ENCODE measurements around the gene LRRC4C. TPM values are rescaled to one million over a fixed set of nuclear protein-coding genes. Genes with fewer than 3 reads are reported as not detected.

Gene LRRC4C
- polyA plus RNA-seq, 1 donor = 3.9 TPM

GRCh38 chr11:41458641-41459040, 811 bp downstream of the LRRC4C start:
- Histone ChIP-seq H3K36me3 (ENCODE audit: control insufficient read depth, insufficient read depth, low read length) (no peaks in the 10 kb centered on the region), H3K4me1 (ENCODE audit: control insufficient read depth, insufficient read depth, low read length) (no peaks in the 10 kb centered on the region), H3K9me3 (ENCODE audit: control insufficient read depth, low read depth, low read length) (no peaks in the 10 kb centered on the region), H3K27me3 (ENCODE audit: control insufficient read depth, insufficient read depth, low read length) (peaks cover 38% of the 10 kb centered on the region), H3K27ac (ENCODE audit: low read length) (no peak overlapping the region), H3K4me3 (ENCODE audit: low read length) (no peak overlapping the region)
- DNase-seq = no peak
- WGBS (ENCODE audit: insufficient coverage, low lambda C conversion rate) = no CpG with 5 or more reads among the region's 7 CpGs

DNA sequence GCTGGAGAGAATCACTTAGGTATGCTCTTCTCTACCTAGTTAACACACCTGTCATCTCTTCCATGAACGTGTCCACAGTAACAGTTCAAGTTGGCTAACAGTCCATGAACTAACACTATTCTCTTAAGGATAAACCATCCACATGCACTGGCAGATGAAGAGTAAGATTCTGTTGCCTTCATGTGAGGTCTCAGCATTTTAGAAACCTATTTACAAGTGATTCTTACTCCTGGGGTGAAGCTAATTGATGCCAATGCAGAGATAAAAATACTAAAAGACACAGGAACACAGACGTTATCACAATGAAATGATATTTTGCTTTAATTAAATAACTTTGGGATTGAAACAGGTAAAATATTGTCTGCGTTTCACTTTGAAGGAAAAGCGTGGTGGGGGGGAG, 1.3 kb downstream of the LRRC4C start:
- H3K9me3 ChIP-seq (ENCODE audit: control insufficient read depth, low read depth, low read length) = no peaks in the 10 kb centered on the region
- H3K4me1 ChIP-seq (ENCODE audit: control insufficient read depth, insufficient read depth, low read length) = no peaks in the 10 kb centered on the region
- DNase-seq = no peak
- no CpG with 5 or more reads among the region's 4 CpGs for WGBS (ENCODE audit: insufficient coverage, low lambda C conversion rate)
- no peaks in the 10 kb centered on the region for H3K36me3 ChIP-seq (ENCODE audit: control insufficient read depth, insufficient read depth, low read length)
- peaks cover 38% of the 10 kb centered on the region for H3K27me3 ChIP-seq (ENCODE audit: control insufficient read depth, insufficient read depth, low read length)
- no peak overlapping the region for H3K4me3 ChIP-seq (ENCODE audit: low read length)
- no peak overlapping the region for H3K27ac ChIP-seq (ENCODE audit: low read length)

GRCh38 chr11:41457216-41458014, 2.0 kb downstream of the LRRC4C start:
- no peak for DNase-seq
- no peaks in the 10 kb centered on the region for H3K4me1 ChIP-seq (ENCODE audit: control insufficient read depth, insufficient read depth, low read length)
- no peak overlapping the region for H3K27ac ChIP-seq (ENCODE audit: low read length)
- H3K27me3 ChIP-seq (ENCODE audit: control insufficient read depth, insufficient read depth, low read length) = peaks cover 38% of the 10 kb centered on the region
- 17% methylated on average over 1 of the region's 3 CpGs for WGBS (ENCODE audit: insufficient coverage, low lambda C conversion rate)
- H3K9me3 ChIP-seq (ENCODE audit: control insufficient read depth, low read depth, low read length) = no peaks in the 10 kb centered on the region
- no peak overlapping the region for H3K4me3 ChIP-seq (ENCODE audit: low read length)
- H3K36me3 ChIP-seq (ENCODE audit: control insufficient read depth, insufficient read depth, low read length) = no peaks in the 10 kb centered on the region

- Histone ChIP-seq H3K27me3 (ENCODE audit: control insufficient read depth, insufficient read depth, low read length) (peaks cover 38% of the 10 kb centered on the region), H3K4me3 (ENCODE audit: low read length) (no peak overlapping the region), H3K9me3 (ENCODE audit: control insufficient read depth, low read depth, low read length) (no peaks in the 10 kb centered on the region), H3K4me1 (ENCODE audit: control insufficient read depth, insufficient read depth, low read length) (no peaks in the 10 kb centered on the region), H3K36me3 (ENCODE audit: control insufficient read depth, insufficient read depth, low read length) (no peaks in the 10 kb centered on the region), H3K27ac (ENCODE audit: low read length) (no peak overlapping the region)
- DNase-seq = no peak
- no CpG with 5 or more reads among the region's 1 CpG for WGBS (ENCODE audit: insufficient coverage, low lambda C conversion rate)
These were observed 3.2 kb downstream of the LRRC4C start for GRCh38 chr11:41456269-41456668.

DNA sequence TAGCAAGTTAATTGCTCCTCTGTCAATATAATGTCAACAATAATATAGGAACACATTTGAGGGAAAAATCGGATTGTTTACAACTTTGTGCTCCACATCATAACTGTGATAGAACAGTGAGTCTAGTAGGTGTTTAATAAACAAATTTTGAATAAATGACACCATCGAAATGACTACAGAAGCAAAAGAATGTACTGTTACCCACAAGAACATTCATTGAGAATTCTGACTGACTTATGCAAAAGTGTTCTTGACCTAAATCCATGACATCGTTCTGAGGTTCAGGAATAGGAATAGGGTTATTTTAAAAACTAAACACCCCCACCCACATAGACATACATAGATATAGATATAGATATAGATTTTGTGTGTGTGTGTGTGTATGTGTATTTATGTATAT, 8.4 kb downstream of the LRRC4C start:
- no peak for DNase-seq
- H3K27ac ChIP-seq (ENCODE audit: low read length) = no peak overlapping the region
- H3K4me1 ChIP-seq (ENCODE audit: control insufficient read depth, insufficient read depth, low read length) = no peaks in the 10 kb centered on the region
- H3K36me3 ChIP-seq (ENCODE audit: control insufficient read depth, insufficient read depth, low read length) = no peaks in the 10 kb centered on the region
- no peak overlapping the region for H3K4me3 ChIP-seq (ENCODE audit: low read length)
- peaks cover 5% of the 10 kb centered on the region for H3K27me3 ChIP-seq (ENCODE audit: control insufficient read depth, insufficient read depth, low read length)
- H3K9me3 ChIP-seq (ENCODE audit: control insufficient read depth, low read depth, low read length) = no peaks in the 10 kb centered on the region
- 64% methylated on average over 2 of the region's 3 CpGs for WGBS (ENCODE audit: insufficient coverage, low lambda C conversion rate)

GRCh38 chr11:41449483-41450050, 9.9 kb downstream of the LRRC4C start:
- Histone ChIP-seq H3K36me3 (ENCODE audit: control insufficient read depth, insufficient read depth, low read length) (no peaks in the 10 kb centered on the region), H3K9me3 (ENCODE audit: control insufficient read depth, low read depth, low read length) (no peaks in the 10 kb centered on the region), H3K4me3 (ENCODE audit: low read length) (no peak overlapping the region), H3K4me1 (ENCODE audit: control insufficient read depth, insufficient read depth, low read length) (no peaks in the 10 kb centered on the region), H3K27ac (ENCODE audit: low read length) (no peak overlapping the region), H3K27me3 (ENCODE audit: control insufficient read depth, insufficient read depth, low read length) (peaks cover 3% of the 10 kb centered on the region)
- no peak for DNase-seq
- WGBS (ENCODE audit: insufficient coverage, low lambda C conversion rate) = no CpG with 5 or more reads among the region's 2 CpGs

DNA sequence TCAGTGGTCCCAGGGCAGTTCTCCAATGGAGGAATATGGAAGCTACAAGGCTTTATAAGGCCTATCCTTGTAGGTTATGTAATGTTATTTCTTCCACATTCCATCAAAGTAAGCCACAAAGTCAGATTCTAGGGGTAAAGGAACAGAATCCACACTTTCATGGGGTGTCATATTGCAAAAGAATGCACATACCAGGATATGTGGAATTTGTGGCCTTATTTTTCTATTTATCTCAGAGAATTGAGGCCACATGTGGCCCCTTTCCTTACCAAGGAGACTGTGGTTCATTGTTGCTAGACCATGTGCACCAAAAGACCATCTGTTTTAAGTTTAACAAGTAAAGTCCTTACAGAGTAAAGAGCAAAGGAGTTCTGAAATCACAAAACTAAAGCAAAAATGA, 12.9 kb downstream of the LRRC4C start:
- Histone ChIP-seq H3K27me3 (ENCODE audit: control insufficient read depth, insufficient read depth, low read length) (peaks cover 3% of the 10 kb centered on the region), H3K4me3 (ENCODE audit: low read length) (no peak overlapping the region), H3K9me3 (ENCODE audit: control insufficient read depth, low read depth, low read length) (no peaks in the 10 kb centered on the region), H3K36me3 (ENCODE audit: control insufficient read depth, insufficient read depth, low read length) (no peaks in the 10 kb centered on the region), H3K4me1 (ENCODE audit: control insufficient read depth, insufficient read depth, low read length) (no peaks in the 10 kb centered on the region), H3K27ac (ENCODE audit: low read length) (no peak overlapping the region)
- DNase-seq = no peak

DNA sequence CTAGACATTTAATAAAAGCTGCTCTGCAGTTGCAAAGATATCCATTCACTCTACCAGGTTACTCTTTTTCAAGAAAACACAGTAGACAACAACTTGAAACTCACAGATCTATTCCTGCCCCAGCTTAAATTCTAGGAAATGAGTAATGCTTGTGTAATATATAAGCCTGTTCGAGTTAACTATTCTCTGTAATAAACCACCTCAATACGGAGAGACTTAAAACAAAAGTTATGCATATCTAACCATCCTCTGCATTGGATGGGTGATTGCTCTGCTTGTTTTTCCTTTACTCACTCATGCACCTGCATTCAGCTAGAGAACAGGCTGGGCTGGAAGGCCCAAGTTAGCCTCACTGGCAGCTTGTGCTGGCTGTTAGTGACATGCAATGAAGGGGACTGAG, 13.3 kb downstream of the LRRC4C start:
- peaks cover 4% of the 10 kb centered on the region for H3K27me3 ChIP-seq (ENCODE audit: control insufficient read depth, insufficient read depth, low read length)
- WGBS (ENCODE audit: insufficient coverage, low lambda C conversion rate) = no CpG with 5 or more reads among the region's 2 CpGs

GRCh38 chr11:41437006-41437490, 22.4 kb downstream of the LRRC4C start:
- peaks cover 2% of the 10 kb centered on the region for H3K9me3 ChIP-seq (ENCODE audit: control insufficient read depth, low read depth, low read length)
- no peak overlapping the region for H3K4me3 ChIP-seq (ENCODE audit: low read length)
- no peaks in the 10 kb centered on the region for H3K36me3 ChIP-seq (ENCODE audit: control insufficient read depth, insufficient read depth, low read length)
- no peak overlapping the region for H3K27ac ChIP-seq (ENCODE audit: low read length)
- H3K27me3 ChIP-seq (ENCODE audit: control insufficient read depth, insufficient read depth, low read length) = peaks cover 15% of the 10 kb centered on the region
- peak; percentile 19 to 73 for DNase-seq
- no peaks in the 10 kb centered on the region for H3K4me1 ChIP-seq (ENCODE audit: control insufficient read depth, insufficient read depth, low read length)
- WGBS (ENCODE audit: insufficient coverage, low lambda C conversion rate) = 29% methylated on average over 1 of the region's 9 CpGs

More for the DNA sequence above, 13.3 kb downstream of the LRRC4C start:
- Histone ChIP-seq H3K36me3 (ENCODE audit: control insufficient read depth, insufficient read depth, low read length) (no peaks in the 10 kb centered on the region), H3K4me3 (ENCODE audit: low read length) (no peak overlapping the region), H3K4me1 (ENCODE audit: control insufficient read depth, insufficient read depth, low read length) (no peaks in the 10 kb centered on the region), H3K9me3 (ENCODE audit: control insufficient read depth, low read depth, low read length) (no peaks in the 10 kb centered on the region), H3K27ac (ENCODE audit: low read length) (no peak overlapping the region)
- no peak for DNase-seq

DNA sequence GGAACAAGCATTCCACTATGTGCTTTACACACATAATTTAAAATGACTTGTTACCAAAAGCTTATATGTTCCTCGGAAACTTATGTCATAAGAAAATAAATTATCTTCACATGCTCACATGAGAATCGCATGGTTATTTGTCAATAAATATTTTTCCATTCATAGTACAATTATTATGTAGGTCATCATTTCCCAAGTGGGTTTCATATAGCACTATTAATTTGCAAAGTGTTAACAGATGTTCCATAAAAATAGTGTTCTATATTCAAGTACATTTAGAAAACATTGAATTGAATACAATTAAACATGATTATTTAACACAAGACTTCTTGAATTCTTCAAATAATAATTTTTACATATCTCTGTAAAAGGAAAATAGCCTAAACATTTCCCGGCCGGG, 23.9 kb downstream of the LRRC4C start:
- H3K9me3 ChIP-seq (ENCODE audit: control insufficient read depth, low read depth, low read length) = peaks cover 2% of the 10 kb centered on the region
- no peak overlapping the region for H3K27ac ChIP-seq (ENCODE audit: low read length)
- no peaks in the 10 kb centered on the region for H3K36me3 ChIP-seq (ENCODE audit: control insufficient read depth, insufficient read depth, low read length)
- DNase-seq = no peak
- no peaks in the 10 kb centered on the region for H3K4me1 ChIP-seq (ENCODE audit: control insufficient read depth, insufficient read depth, low read length)
- WGBS (ENCODE audit: insufficient coverage, low lambda C conversion rate) = 100% methylated on average over 2 of the region's 4 CpGs
- no peak overlapping the region for H3K4me3 ChIP-seq (ENCODE audit: low read length)
- peaks cover 16% of the 10 kb centered on the region for H3K27me3 ChIP-seq (ENCODE audit: control insufficient read depth, insufficient read depth, low read length)

- 67% methylated on average over 1 of the region's 5 CpGs for WGBS (ENCODE audit: insufficient coverage, low lambda C conversion rate)
- no peaks in the 10 kb centered on the region for H3K36me3 ChIP-seq (ENCODE audit: control insufficient read depth, insufficient read depth, low read length)
- no peak overlapping the region for H3K4me3 ChIP-seq (ENCODE audit: low read length)
- no peaks in the 10 kb centered on the region for H3K9me3 ChIP-seq (ENCODE audit: control insufficient read depth, low read depth, low read length)
- H3K27ac ChIP-seq (ENCODE audit: low read length) = no peak overlapping the region
- peak in 1 of 2 donors; percentile 6 for DNase-seq
- H3K4me1 ChIP-seq (ENCODE audit: control insufficient read depth, insufficient read depth, low read length) = no peaks in the 10 kb centered on the region
- H3K27me3 ChIP-seq (ENCODE audit: control insufficient read depth, insufficient read depth, low read length) = peaks cover 20% of the 10 kb centered on the region
These were observed 27.7 kb downstream of the LRRC4C start for GRCh38 chr11:41431784-41432183.

Data from large intestine (tissue), 3 donors.